Measurements from ENCODE around the gene ATP2B2. TPM values are rescaled to one million over a fixed set of nuclear protein-coding genes. Genes with fewer than 3 reads are reported as not detected.

The ATP2B2 gene
- polyA plus RNA-seq, 3 donors, result not detected

GRCh38 chr3:10442151-10442795, 63.1 kb downstream of the ATP2B2 start:
- Histone ChIP-seq H3K36me3 (replicated peaks in 1 of 2; ENCODE audit: control insufficient read depth in 1 of 2, insufficient read depth in 2 of 2, low read length in 2 of 2) (no peaks in the 10 kb centered on the region), H2AFZ (ENCODE audit: insufficient read depth, low read depth, low read length, poor library complexity, severe bottlenecking) (no peak overlapping the region), H3K4me3 (replicated peaks in 1 of 3; ENCODE audit: low read depth in 2 of 3, low read length in 3 of 3) (no peak overlapping the region), H3K27ac (ENCODE audit: low read depth in 1 of 2, low read length in 2 of 2) (no peak overlapping the region), H4K20me1 (ENCODE audit: insufficient read depth, low read length) (no peaks in the 10 kb centered on the region), H3K4me1 (ENCODE audit: control insufficient read depth in 1 of 2, insufficient read depth in 2 of 2, low read length in 2 of 2) (no peaks in the 10 kb centered on the region), H3K9me3 (replicated peaks in 1 of 2; ENCODE audit: control insufficient read depth in 1 of 2, insufficient read depth in 1 of 2, low read length in 2 of 2) (no peaks in the 10 kb centered on the region), H3K27me3 (ENCODE audit: control insufficient read depth in 2 of 2, insufficient read depth in 2 of 2, low read length in 2 of 2) (no peaks in the 10 kb centered on the region), H3K4me2 (replicated peaks; ENCODE audit: extremely low read depth, low read length, poor library complexity, severe bottlenecking) (no peak overlapping the region), H3K9ac (ENCODE audit: insufficient read depth, low read length, poor library complexity, severe bottlenecking) (no peak overlapping the region), H3K79me2 (ENCODE audit: insufficient read depth, low read length) (no peaks in the 10 kb centered on the region)
- Mint-ChIP-seq H3K4me1 (no peaks in the 10 kb centered on the region), H3K9me3 (peaks cover 0 to 4% (median 0%) of the 10 kb centered on the region in 7 donors), H3K27ac (no peak overlapping the region), H3K27me3 (ENCODE audit: low read depth in 3 of 3) (peaks cover 2 to 5% (median 4%) of the 10 kb centered on the region in 3 donors), H3K36me3 (no peaks in the 10 kb centered on the region), H3K4me3 (no peak overlapping the region)
- 64% methylated on average over 5 of the region's 10 CpGs for WGBS (ENCODE audit: insufficient coverage)
- no peak for TF ChIP-seq CTCF (IDR thresholded peaks at IDR 0.05)
- intact Hi-C loops (cut with micrococcal nuclease), result no loop called here
- DNase-seq, result no peak

- H3K4me2 ChIP-seq (replicated peaks; ENCODE audit: extremely low read depth, low read length, poor library complexity, severe bottlenecking), result no peak overlapping the region
Observed at GRCh38 chr3:10440684-10441083, 64.7 kb downstream of the ATP2B2 start.

More at GRCh38 chr3:10440684-10441083, 64.7 kb downstream of the ATP2B2 start:
- Histone ChIP-seq H3K4me3 (replicated peaks in 1 of 3; ENCODE audit: low read depth in 2 of 3, low read length in 3 of 3) (no peak overlapping the region), H3K27ac (ENCODE audit: low read depth in 1 of 2, low read length in 2 of 2) (no peak overlapping the region), H3K27me3 (ENCODE audit: control insufficient read depth in 2 of 2, insufficient read depth in 2 of 2, low read length in 2 of 2) (no peaks in the 10 kb centered on the region), H3K36me3 (replicated peaks in 1 of 2; ENCODE audit: control insufficient read depth in 1 of 2, insufficient read depth in 2 of 2, low read length in 2 of 2) (no peaks in the 10 kb centered on the region), H3K79me2 (ENCODE audit: insufficient read depth, low read length) (no peaks in the 10 kb centered on the region), H4K20me1 (ENCODE audit: insufficient read depth, low read length) (no peaks in the 10 kb centered on the region), H3K4me1 (ENCODE audit: control insufficient read depth in 1 of 2, insufficient read depth in 2 of 2, low read length in 2 of 2) (no peaks in the 10 kb centered on the region), H2AFZ (ENCODE audit: insufficient read depth, low read depth, low read length, poor library complexity, severe bottlenecking) (no peak overlapping the region), H3K9ac (ENCODE audit: insufficient read depth, low read length, poor library complexity, severe bottlenecking) (no peak overlapping the region), H3K9me3 (replicated peaks in 1 of 2; ENCODE audit: control insufficient read depth in 1 of 2, insufficient read depth in 1 of 2, low read length in 2 of 2) (no peaks in the 10 kb centered on the region)
- H3K27ac Mint-ChIP-seq, result no peak overlapping the region
- TF ChIP-seq CTCF (IDR thresholded peaks at IDR 0.05), result no peak
- no peaks in the 10 kb centered on the region for H3K36me3 Mint-ChIP-seq
- peaks cover 0 to 4% (median 2%) of the 10 kb centered on the region in 3 donors for H3K27me3 Mint-ChIP-seq (ENCODE audit: low read depth in 3 of 3)
- 51% methylated on average over 2 of the region's 5 CpGs for WGBS (ENCODE audit: insufficient coverage)
- peaks cover 0 to 4% (median 0%) of the 10 kb centered on the region in 7 donors for H3K9me3 Mint-ChIP-seq
- DNase-seq, result no peak
- no peak overlapping the region for H3K4me3 Mint-ChIP-seq
- H3K4me1 Mint-ChIP-seq, result no peaks in the 10 kb centered on the region
- intact Hi-C loops (cut with micrococcal nuclease), result no loop called here
